Loucy (cell line): ENCODE results near the gene CHST11.

Experiments used
- EZH2phosphoT487 ChIP-seq: fragments of 200-600 bp; IDR thresholded peaks from 2 replicates; pipeline ENCODE4 v1.6.1; 2018; ENCODE audit warnings: antibody characterized with exemption, mild to moderate bottlenecking, moderate library complexity, borderline replicate concordance
- TF ChIP-seq, protein P1 (sequence below): fragments of 200-600 bp; sonication (generic); conservative IDR thresholded peaks from 2 replicates; pipeline ENCODE4 v1.5.1; 2014; ENCODE audit warnings: mild to moderate bottlenecking, antibody characterized with exemption, low read length

- TF ChIP-seq, protein P1, sequence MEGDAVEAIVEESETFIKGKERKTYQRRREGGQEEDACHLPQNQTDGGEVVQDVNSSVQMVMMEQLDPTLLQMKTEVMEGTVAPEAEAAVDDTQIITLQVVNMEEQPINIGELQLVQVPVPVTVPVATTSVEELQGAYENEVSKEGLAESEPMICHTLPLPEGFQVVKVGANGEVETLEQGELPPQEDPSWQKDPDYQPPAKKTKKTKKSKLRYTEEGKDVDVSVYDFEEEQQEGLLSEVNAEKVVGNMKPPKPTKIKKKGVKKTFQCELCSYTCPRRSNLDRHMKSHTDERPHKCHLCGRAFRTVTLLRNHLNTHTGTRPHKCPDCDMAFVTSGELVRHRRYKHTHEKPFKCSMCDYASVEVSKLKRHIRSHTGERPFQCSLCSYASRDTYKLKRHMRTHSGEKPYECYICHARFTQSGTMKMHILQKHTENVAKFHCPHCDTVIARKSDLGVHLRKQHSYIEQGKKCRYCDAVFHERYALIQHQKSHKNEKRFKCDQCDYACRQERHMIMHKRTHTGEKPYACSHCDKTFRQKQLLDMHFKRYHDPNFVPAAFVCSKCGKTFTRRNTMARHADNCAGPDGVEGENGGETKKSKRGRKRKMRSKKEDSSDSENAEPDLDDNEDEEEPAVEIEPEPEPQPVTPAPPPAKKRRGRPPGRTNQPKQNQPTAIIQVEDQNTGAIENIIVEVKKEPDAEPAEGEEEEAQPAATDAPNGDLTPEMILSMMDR = no peak
- no peak for TF ChIP-seq EZH2phosphoT487
These were observed 17.6 kb upstream of the CHST11 start for GRCh38 chr12:104439137-104439536.
